Prostate gland (tissue), 2 donors: Measurements from ENCODE around the gene ATP5ME. TPM values are rescaled to one million over a fixed set of nuclear protein-coding genes. Genes with fewer than 3 reads are reported as not detected.
"Not testable (repeated sequence)": the region's sequence is repeated elsewhere in the genome, so short reads cannot be mapped to it uniquely, and the experiment has no call there.

Source experiments
- DNase-seq: peaks from one replicate; pipeline ENCODE4 v3.0.0-alpha.2; 2019; ENCODE audit warnings: low spot score
- H3K27ac ChIP-seq, 2 donors: fragments of 200-600 bp; sonication (generic); 2 replicates each; pipeline ENCODE4 v1.5.1; 2017 to 2019
- H3K27me3 ChIP-seq: fragments of 200-600 bp; sonication (generic); replicated peaks from 2 replicates; pipeline ENCODE4 v1.5.1; 2019; ENCODE audit not compliant: insufficient read depth
- H3K36me3 ChIP-seq, 2 donors: fragments of 200-600 bp; sonication (generic); 1 replicate in 1 of 2; 2 replicates in 1 of 2; pipeline versions ENCODE4 v1.5.1 to v1.8.1; 2017 to 2019
- H3K4me1 ChIP-seq: fragments of 200-600 bp; sonication (generic); replicated peaks from 2 replicates; pipeline ENCODE4 v1.5.1; 2019
- H3K4me3 ChIP-seq, 2 donors: fragments of 200-600 bp; sonication (generic); 2 replicates each; pipeline ENCODE4 v1.5.1; 2017 to 2019
- H3K9me3 ChIP-seq: fragments of 200-600 bp; sonication (generic); 2 replicates; pipeline ENCODE4 v1.5.1; 2017
- CTCF ChIP-seq, 4 experiments: fragments of 200-600 bp in 2 of 4; fragments of 450-650 bp in 2 of 4; sonication (generic) in 2 of 4; IDR thresholded peaks; 1 replicate in 3 of 4; 2 replicates in 1 of 4; pipeline ENCODE4 v1.5.1; 2016 to 2019; ENCODE audit warnings: antibody characterized with exemption in 4 of 4, mild to moderate bottlenecking in 2 of 4, moderate library complexity in 2 of 4
- POLR2A ChIP-seq: fragments of 450-650 bp; IDR thresholded peaks from one replicate; pipeline ENCODE4 v1.6.1; 2016; ENCODE audit warnings: antibody characterized with exemption, mild to moderate bottlenecking
- POLR2AphosphoS5 ChIP-seq: sonication (generic); formaldehyde crosslinking; IDR thresholded peaks from one replicate; pipeline ENCODE4 v1.6.1; 2017; ENCODE audit warnings: antibody characterized with exemption
- WGBS: methylation state at CpG from one replicate; pipeline ENCODE4 v1.1.5; 2018; 5-methylcytosine and 5-hydroxymethylcytosine counted together
- intact Hi-C: fragments of 100-400 bp; cut with DNase I; formaldehyde crosslinking; loops from one replicate; pipeline ENCODE4 v1.14.2; 2022
- total RNA-seq, 2 donors: library from RNA; depleted of rRNA; stranded (reverse); fragments of >200 nt; gene quantifications; one replicate each; pipeline ENCODE4 v1.1.0, GENCODE V29; 2016

ATP5ME gene
- total RNA-seq, 2 donors from 2014 or later = 148 to 313 TPM

GRCh38 chr4:708631-708933, 34.5 kb upstream of the ATP5ME start:
- no peak for TF ChIP-seq POLR2AphosphoS5
- TF ChIP-seq POLR2A = no peak
- no peak for TF ChIP-seq CTCF (IDR thresholded peaks at IDR 0.05)
- Histone ChIP-seq H3K27ac (no peak overlapping the region), H3K4me1 (peaks cover 10% of the 10 kb centered on the region), H3K27me3 (no peaks in the 10 kb centered on the region), H3K9me3 (no peaks in the 10 kb centered on the region), H3K36me3 (no peaks in the 10 kb centered on the region), H3K4me3 (peak overlapping the region in 1 of 2 donors; percentile 12)
- intact Hi-C loops = no loop called here
- WGBS = 88% methylated on average over 6 of the region's 6 CpGs
- DNase-seq = no peak

- TF ChIP-seq POLR2A (no peak), POLR2AphosphoS5 (no peak), CTCF (IDR thresholded peaks at IDR 0.05) (no peak)
- no peaks in the 10 kb centered on the region for H3K9me3 ChIP-seq
- intact Hi-C loops = no loop called here
- 79% methylated on average over 8 of the region's 11 CpGs for WGBS
- H3K4me1 ChIP-seq = peaks cover 10% of the 10 kb centered on the region
- no peaks in the 10 kb centered on the region for H3K27me3 ChIP-seq
- no peak for DNase-seq
- H3K27ac ChIP-seq = no peak overlapping the region
- peak overlapping the region in 1 of 2 donors; percentile 90 for H3K4me3 ChIP-seq
- no peaks in the 10 kb centered on the region for H3K36me3 ChIP-seq
Measured at GRCh38 chr4:707929-708630, 34.0 kb upstream of the ATP5ME start.

GRCh38 chr4:706834-707598, 32.9 kb upstream of the ATP5ME start:
- peak overlapping the region; percentile 90 to 99 for H3K4me3 ChIP-seq
- H3K4me1 ChIP-seq = peaks cover 10% of the 10 kb centered on the region

GRCh38 chr4:706083-706633, 32.1 kb upstream of the ATP5ME start:
- H3K36me3 ChIP-seq, H3K27me3 ChIP-seq, intact Hi-C loops, DNase-seq, H3K9me3 ChIP-seq: not testable (repeated sequence)
- H3K4me3 ChIP-seq = peak overlapping the region; percentile 90 to 99
- peaks cover 10% of the 10 kb centered on the region for H3K4me1 ChIP-seq
- WGBS = 1% methylated on average over 21 of the region's 21 CpGs
- H3K27ac ChIP-seq = peak overlapping the region; percentile 82 to 83

More at GRCh38 chr4:706834-707598, 32.9 kb upstream of the ATP5ME start:
- intact Hi-C loops = no loop called here
- WGBS = 39% methylated on average over 19 of the region's 21 CpGs
- Histone ChIP-seq H3K36me3 (no peaks in the 10 kb centered on the region), H3K9me3 (no peaks in the 10 kb centered on the region), H3K27me3 (no peaks in the 10 kb centered on the region), H3K27ac (peak overlapping the region in 1 of 2 donors; percentile 82)
- DNase-seq = no peak
- no peak for TF ChIP-seq POLR2A
- TF ChIP-seq POLR2AphosphoS5 = no peak
- no peak for TF ChIP-seq CTCF (IDR thresholded peaks at IDR 0.05)

- Histone ChIP-seq H3K4me3 (peak within 1 kb of the TSS; percentile 90 to 99), H3K27ac (peak within 1 kb of the TSS; percentile 82 to 83), H3K27me3 (no peaks in the 10 kb centered on the region), H3K9me3 (no peaks in the 10 kb centered on the region), H3K36me3 (no peaks in the 10 kb centered on the region), H3K4me1 (peaks cover 10% of the 10 kb centered on the region)
- DNase-seq = peak; percentile 95
- WGBS = 3% methylated on average over 72 of the region's 82 CpGs
- intact Hi-C loops = no loop called here
- TF ChIP-seq POLR2AphosphoS5 (peak; percentile 74), POLR2A (peak; percentile 75), CTCF (IDR thresholded peaks at IDR 0.05) (peak in 1 of 4 experiments; percentile 11)
Measured at GRCh38 chr4:705278-706082, 31.4 kb upstream of the ATP5ME start, which contains the start of gene PCGF3. PCGF3 (plus strand) TSS chr4:705832; CDS start chr4:733681, 27,849 bp downstream.
